ENCODE measurements around the gene TRAF3. TPM values are rescaled to one million over a fixed set of nuclear protein-coding genes. Genes with fewer than 3 reads are reported as not detected.

TRAF3 gene
- total RNA-seq, 1 donor from 2014 or later, result 25.9 TPM

DNA sequence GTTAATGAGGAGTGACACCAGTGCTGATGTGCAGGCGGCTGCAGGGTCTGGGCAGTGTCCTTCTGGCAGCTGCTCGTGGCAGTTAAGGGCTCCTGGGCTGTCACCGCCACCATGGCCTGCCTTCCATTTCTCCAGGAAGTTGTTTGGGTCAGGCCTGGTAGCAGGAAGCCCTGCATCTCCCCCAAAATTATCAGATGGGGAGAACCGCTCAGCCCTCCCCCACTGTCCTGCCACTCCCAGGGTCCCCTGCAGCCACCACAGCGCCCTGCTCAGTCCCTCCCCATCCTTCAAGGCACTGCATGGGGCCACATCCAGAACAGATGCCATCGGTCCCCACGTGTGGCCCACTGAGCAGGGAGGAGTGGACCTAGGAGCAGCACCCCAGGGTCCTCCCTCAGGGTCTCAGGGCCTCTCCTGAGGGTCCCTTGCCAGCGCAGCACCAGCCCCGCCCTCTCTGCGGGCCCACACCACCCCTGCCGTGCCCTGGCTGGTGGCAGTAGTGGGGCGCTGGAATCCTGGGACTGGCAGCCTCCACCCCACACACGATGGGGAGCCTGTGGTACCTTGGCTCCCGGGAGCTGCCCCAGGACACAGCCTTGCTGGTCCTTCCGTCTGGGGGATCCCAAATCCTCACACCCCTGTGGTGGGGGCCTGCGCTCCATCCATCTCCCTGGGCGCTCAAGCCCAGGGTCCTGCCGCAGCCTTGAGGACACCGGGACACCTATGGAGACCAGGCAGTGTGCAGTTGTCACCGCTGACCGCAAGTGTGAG is 134.9 kb downstream of the TRAF3 start:
- no peak overlapping the region for H2AFZ ChIP-seq (ENCODE audit: low read depth, low read length)
- H3K36me3 Mint-ChIP-seq (ENCODE audit: low read depth, unreplicated experiment), result peaks cover 10% of the 10 kb centered on the region
- H3K9ac ChIP-seq (ENCODE audit: low read length), result no peak overlapping the region
- no peaks in the 10 kb centered on the region for H3K4me1 ChIP-seq (ENCODE audit: insufficient read depth, low read length)
- H3K4me1 Mint-ChIP-seq (ENCODE audit: low read depth, unreplicated experiment), result no peaks in the 10 kb centered on the region
- no peak overlapping the region for H3K27ac Mint-ChIP-seq (ENCODE audit: unreplicated experiment)
- no peaks in the 10 kb centered on the region for H3K79me2 ChIP-seq (ENCODE audit: insufficient read depth, low read length)
- H3K27ac ChIP-seq (ENCODE audit: low read depth, low read length), result no peak overlapping the region
- no peak overlapping the region for H3K4me3 ChIP-seq (ENCODE audit: insufficient read depth, low read depth, low read length)
- H3K9me3 ChIP-seq (ENCODE audit: insufficient read depth, low read depth, low read length), result no peaks in the 10 kb centered on the region
- FAIRE-seq, result no peak
- H3K9me3 Mint-ChIP-seq (ENCODE audit: unreplicated experiment), result no peaks in the 10 kb centered on the region
- H3K27me3 ChIP-seq (ENCODE audit: insufficient read depth, low read length), result no peaks in the 10 kb centered on the region
- peaks cover 3% of the 10 kb centered on the region for H3K27me3 Mint-ChIP-seq (ENCODE audit: low read depth, unreplicated experiment)
- H4K20me1 ChIP-seq (ENCODE audit: insufficient read depth, low read length), result peaks cover 5% of the 10 kb centered on the region
- no peak overlapping the region for H3K4me2 ChIP-seq (ENCODE audit: low read length)
- TF ChIP-seq EZH2 (IDR thresholded peaks at IDR 0.05; ENCODE audit: insufficient read depth, low read length), result no peak
- no peak for TF ChIP-seq CTCF (IDR thresholded peaks at IDR 0.05; ENCODE audit: insufficient read depth, low read depth, low read length)
- H3K36me3 ChIP-seq (ENCODE audit: insufficient read depth, low read length), result no peaks in the 10 kb centered on the region
- no peak overlapping the region for H3K4me3 Mint-ChIP-seq (ENCODE audit: unreplicated experiment)
- no peak for DNase-seq (ENCODE audit: low read depth)

GRCh38 chr14:102913341-102914211 is 136.3 kb downstream of the TRAF3 start:
- FAIRE-seq (no peak), DNase-seq (ENCODE audit: low read depth) (no peak)
- H4K20me1 ChIP-seq (ENCODE audit: insufficient read depth, low read length), result peaks cover 5% of the 10 kb centered on the region
- no peak overlapping the region for H3K27ac ChIP-seq (ENCODE audit: low read depth, low read length)
- H3K36me3 Mint-ChIP-seq (ENCODE audit: low read depth, unreplicated experiment), result peaks cover 10% of the 10 kb centered on the region
- no peak overlapping the region for H3K9ac ChIP-seq (ENCODE audit: low read length)
- no peak overlapping the region for H3K27ac Mint-ChIP-seq (ENCODE audit: unreplicated experiment)
- TF ChIP-seq EZH2 (IDR thresholded peaks at IDR 0.05; ENCODE audit: insufficient read depth, low read length) (no peak), CTCF (IDR thresholded peaks at IDR 0.05; ENCODE audit: insufficient read depth, low read depth, low read length) (no peak)
- no peaks in the 10 kb centered on the region for H3K4me1 ChIP-seq (ENCODE audit: insufficient read depth, low read length)
- no peaks in the 10 kb centered on the region for H3K79me2 ChIP-seq (ENCODE audit: insufficient read depth, low read length)
- H3K4me2 ChIP-seq (ENCODE audit: low read length), result no peak overlapping the region
- no peaks in the 10 kb centered on the region for H3K9me3 Mint-ChIP-seq (ENCODE audit: unreplicated experiment)
- no peaks in the 10 kb centered on the region for H3K4me1 Mint-ChIP-seq (ENCODE audit: low read depth, unreplicated experiment)
- peaks cover 3% of the 10 kb centered on the region for H3K27me3 Mint-ChIP-seq (ENCODE audit: low read depth, unreplicated experiment)
- no peaks in the 10 kb centered on the region for H3K9me3 ChIP-seq (ENCODE audit: insufficient read depth, low read depth, low read length)
- H3K36me3 ChIP-seq (ENCODE audit: insufficient read depth, low read length), result no peaks in the 10 kb centered on the region
- no peak overlapping the region for H2AFZ ChIP-seq (ENCODE audit: low read depth, low read length)
- H3K27me3 ChIP-seq (ENCODE audit: insufficient read depth, low read length), result no peaks in the 10 kb centered on the region
- no peak overlapping the region for H3K4me3 ChIP-seq (ENCODE audit: insufficient read depth, low read depth, low read length)
- no peak overlapping the region for H3K4me3 Mint-ChIP-seq (ENCODE audit: unreplicated experiment)

All from astrocyte (in vitro differentiated cells and primary cell).